ENCODE data around the gene GLDN. TPM values are rescaled to one million over a fixed set of nuclear protein-coding genes. Genes with fewer than 3 reads are reported as not detected.
A peak's percentile ranks its signal among the peaks of the same experiment; 100 is the strongest.
"Not testable (repeated sequence)": the region's sequence is repeated elsewhere in the genome, so short reads cannot be mapped to it uniquely, and the experiment has no call there.

The GLDN gene
- polyA plus RNA-seq, 10 donors: 0.17 to 0.88 (median 0.37) TPM

DNA sequence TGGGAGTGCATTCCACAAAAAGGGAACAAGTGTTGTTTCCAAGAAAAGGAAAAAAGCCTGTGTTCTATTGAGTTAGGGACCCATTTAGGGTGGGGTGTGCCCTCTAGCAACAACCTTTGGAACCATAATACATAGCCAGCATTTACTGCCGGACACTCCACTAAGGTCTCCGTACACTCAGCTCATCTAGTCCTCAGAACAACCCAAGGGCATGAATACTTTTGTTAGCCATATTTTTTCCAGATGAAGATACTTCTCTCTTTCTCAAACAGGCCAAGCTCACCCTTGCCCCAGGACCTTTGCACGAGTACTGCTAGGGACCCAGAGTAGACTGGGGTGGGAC lies 46.2 kb downstream of the GLDN start:
- DNase-seq: no peak

- no peak for DNase-seq
These were observed 47.3 kb downstream of the GLDN start for GRCh38 chr15:51388726-51389125.

DNA sequence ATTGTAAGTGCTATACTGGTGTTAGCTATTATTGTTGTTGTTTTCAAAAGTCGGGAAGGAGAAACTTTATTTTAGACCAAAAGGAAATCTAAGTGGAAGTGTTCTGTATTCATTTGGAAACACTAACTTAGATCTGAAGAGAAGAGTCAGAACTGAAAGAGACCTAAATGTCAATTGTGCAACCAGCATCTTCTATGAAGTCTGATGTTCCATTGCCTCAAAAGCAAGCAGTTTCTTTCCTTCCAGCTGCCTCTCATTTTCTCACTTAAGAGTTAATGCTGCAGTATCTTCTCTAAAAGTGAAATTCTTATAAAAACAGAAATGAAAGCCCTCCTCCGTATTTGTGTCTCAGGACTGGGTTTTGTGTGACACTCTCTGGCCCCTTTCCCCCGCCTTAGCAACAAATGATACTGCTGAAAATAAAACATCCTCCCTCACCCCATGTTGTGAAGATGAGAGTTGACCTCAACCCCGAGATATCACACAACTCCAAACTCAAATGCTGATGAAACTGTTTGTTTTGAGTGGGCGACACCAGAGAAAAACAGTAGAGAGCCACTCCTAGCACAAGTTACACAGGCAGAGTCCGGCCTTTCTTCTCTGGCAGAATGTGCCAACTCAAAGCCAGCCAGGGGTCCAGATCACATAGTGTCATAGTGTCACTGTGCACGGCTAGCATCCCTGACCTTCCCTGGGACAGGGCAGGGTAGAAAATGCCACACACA lies 48.9 kb downstream of the GLDN start:
- no peak for DNase-seq

DNA sequence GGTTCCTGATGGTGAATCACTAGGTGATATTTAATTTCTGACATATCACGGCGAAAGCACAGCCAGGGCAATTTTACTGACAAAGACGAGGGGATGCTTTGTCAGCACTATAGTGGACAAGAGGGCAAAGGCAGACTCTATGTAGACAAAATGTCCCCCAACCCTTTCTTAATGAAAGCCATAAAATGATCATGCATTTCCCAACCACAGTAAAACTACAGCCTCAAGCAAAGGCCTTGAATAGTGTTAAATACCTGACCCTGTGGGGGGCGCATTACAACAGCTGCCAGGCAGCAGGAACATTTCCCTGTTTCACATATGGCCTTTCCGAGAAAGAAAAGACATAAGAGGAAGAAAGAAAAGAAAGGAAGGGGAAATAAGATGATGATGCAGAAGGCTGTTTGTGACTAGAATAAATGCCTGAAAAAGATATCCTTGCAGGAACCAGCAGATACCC lies 49.5 kb downstream of the GLDN start:
- DNase-seq: no peak

DNA sequence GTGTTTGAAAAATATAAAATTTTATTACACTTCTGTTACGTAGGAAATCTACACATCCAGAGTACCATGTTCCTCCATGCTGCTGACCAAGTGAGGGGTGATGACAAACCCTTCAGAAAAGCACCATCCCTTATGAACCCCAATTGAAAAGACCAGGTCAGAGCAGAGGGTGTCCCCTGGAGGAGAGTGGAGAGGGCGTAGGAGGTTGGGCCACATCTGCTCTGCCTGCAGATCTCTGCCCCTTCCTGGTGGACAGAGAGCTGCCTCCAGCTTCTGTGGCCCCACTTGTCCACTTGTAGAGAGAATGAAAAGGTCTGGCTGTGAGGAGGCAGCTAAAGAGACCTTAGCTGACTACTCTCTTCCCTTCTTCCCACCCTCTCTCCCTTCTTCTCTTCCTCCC lies 55.5 kb downstream of the GLDN start:
- no peak for DNase-seq

DNA sequence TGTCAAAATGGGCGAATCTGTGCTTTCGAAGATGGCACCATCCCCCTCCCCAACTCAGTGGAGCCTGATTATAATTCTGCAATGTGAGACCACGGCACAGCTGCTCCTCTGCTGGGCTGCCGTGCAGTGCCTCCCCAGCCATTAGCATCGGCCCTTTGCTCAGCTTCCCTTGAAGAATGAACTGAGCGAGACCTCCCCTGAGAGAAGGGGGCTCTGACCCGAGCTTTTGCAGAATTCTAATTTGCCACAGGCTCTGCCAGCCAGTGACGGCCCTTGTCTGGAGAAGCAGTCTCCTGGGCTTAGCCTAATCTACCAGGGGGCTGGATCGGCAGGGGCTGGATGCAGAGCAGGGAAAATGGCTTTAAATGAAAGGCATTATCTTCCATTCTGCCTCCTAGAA lies 57.2 kb downstream of the GLDN start:
- DNase-seq: no peak

DNA sequence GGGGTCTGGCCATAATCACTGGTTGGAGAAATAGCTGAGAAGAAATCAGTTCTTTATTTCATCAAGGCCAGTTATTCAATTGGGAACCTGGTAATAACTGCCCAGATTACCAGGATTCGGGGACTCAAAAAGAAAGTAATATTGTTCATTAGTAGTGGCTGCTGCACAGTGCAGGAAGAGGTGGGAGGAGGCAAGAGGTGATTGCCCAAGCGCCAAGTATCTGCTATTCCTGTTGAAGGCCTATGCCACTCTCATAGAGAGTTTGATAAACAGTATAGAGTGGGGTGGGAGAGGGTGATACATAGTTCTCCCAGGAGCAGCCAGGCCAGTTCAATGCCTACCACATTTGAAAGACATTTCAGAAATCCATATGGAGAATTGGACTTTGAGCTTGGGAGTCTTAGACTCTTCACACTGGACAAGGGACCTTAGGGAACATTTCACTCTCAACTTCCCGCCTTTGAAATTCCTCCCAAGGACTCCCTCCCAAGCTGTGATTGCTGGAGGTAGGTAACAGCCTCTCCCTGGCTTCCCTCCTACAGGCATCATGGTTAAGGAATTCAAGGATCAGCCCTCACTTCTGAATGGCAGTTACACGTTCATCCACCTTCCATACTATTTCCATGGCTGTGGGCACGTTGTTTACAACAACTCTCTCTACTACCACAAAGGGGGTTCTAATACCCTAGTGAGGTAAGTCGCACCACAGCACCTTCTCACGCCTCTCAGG lies 59.8 kb downstream of the GLDN start:
- DNase-seq: no peak

DNA sequence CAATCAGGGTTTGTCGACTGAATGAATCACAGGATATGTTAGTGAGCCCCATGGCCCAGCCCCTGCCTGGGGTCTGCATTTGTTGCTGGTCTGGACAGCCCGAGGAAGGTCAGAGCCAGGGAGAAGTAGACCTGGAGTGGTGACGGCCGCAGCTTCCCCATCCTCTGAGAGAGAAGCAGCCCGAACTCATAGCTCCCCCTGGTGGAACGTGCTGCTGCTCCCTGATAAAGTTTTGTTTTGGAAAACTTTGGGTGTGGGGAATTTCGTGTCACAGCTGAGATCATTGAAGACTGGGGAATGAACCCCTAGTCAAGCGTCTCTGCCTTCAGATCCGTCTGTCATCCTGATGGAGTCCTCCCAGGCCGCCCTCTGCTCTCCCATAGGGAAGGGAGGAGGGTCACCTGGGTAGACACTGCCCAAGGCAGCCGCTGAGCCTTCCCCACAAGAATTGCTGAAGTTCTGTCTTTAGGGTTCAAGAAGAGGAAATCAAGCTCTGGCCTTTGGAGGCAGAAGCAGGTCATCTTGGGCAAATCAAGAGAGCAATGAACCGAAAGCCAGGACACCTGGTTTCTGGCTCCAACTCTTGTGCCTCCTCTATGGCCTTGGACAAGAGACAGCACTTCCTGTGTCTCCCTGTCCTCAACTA lies 60.5 kb downstream of the GLDN start:
- peak in 2 of 3 donors; percentile 11 to 36 for DNase-seq

DNA sequence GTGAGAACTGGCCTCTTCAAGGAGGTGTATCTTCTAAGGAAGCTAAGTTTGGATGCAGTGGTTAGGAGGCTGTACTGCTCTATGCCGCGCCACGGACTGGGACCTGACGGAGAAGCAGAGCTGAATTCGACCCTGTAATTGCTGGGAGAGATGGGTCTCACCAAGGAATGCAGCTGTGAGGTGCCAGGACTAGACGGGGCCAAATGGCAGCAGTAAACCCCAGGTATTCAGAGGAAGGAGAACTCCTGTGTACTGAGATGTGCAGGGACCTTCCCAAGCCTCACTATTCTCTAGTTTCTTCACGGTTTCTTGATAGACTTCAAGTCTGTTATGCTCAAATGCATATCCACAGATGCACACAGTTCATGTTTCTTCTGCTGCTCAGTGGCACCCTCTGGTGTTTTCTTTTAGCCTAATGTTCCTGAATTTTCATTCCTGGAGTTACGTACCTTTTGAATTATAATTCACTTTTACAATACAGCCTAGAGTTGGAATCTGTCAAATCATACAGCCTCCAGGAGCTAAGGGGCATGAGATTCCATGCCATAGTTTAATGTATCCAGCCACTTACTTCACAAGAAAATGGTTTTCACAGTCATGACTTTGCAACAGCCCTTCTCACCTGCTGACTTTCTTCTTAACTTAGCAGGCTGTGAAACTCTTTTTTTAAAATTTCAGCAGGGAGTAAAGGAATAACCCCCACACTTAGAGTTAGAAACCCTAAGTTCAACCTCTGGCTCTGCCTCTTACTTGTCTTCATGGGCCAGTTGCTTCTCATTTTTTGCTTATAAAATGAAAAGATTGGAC lies 61.8 kb downstream of the GLDN start:
- DNase-seq: peak; percentile 27 to 65 (median 31)

GRCh38 chr15:51403946-51404695 lies 62.7 kb downstream of the GLDN start:
- no peak for DNase-seq

DNA sequence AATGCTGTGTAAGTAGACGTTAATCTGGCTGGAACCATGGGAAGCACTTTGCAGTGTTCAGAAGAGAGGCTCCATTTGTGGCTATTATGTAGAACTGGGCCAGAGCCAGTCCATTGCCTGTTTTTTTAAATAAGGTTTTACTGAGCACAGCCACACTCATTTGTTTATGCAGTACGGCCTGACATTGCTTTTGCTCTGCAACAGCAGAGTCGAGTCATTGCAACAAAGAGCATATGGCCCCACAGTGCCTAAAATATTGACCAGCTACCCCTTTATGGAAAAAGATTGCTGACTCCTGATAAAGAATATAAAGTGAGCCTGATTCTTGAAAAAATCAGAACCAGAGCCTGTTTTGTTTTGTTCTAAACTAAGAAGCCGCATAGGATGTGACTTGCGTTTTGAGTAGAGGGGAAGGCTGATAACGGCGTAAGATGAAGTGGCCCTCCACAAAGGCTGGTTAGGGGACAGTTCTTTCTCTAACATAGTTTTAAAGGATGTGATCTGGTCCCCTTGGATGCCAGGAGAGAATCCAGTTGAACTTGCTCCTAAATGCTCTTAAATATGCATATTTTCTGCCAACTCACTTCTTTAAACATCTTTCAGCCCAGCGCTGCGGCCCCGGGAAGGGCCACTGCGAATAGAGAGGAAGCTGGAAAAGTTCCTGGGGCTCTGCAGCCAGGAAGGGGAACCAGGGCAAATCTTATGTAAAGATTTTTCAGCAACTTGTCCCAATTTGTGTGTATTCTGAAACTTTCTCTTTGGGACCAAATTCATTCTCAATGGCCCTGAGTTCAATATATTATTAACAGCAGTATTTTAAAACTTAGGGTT lies 64.5 kb downstream of the GLDN start:
- no peak for DNase-seq

GRCh38 chr15:51414256-51414860 lies 72.9 kb downstream of the GLDN start:
- DNase-seq: no peak

- DNase-seq: no peak
These were observed 74.7 kb downstream of the GLDN start for GRCh38 chr15:51416129-51416528.

DNA sequence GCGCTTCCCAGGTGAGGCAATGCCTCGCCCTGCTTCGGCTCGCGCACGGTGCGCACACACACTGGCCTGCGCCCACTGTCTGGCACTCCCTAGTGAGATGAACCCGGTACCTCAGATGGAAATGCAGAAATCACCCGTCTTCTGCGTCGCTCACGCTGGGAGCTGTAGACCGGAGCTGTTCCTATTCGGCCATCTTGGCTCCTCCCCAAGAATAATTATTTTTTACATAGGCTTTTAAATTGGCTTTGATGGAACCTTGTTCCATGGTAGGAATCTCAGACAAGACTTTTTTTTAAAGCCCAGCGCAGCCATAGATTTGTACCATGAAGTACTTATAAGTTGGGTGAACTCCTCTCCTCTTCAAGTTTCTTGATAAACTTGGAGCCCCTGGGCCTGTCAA lies 81.6 kb downstream of the GLDN start:
- not testable (repeated sequence) for DNase-seq

GRCh38 chr15:51424780-51425179 lies 83.3 kb downstream of the GLDN start:
- DNase-seq: no peak

GRCh38 chr15:51425517-51426040 lies 84.1 kb downstream of the GLDN start:
- DNase-seq: no peak

GRCh38 chr15:51438526-51438925 lies 97.1 kb downstream of the GLDN start:
- DNase-seq: no peak

DNA sequence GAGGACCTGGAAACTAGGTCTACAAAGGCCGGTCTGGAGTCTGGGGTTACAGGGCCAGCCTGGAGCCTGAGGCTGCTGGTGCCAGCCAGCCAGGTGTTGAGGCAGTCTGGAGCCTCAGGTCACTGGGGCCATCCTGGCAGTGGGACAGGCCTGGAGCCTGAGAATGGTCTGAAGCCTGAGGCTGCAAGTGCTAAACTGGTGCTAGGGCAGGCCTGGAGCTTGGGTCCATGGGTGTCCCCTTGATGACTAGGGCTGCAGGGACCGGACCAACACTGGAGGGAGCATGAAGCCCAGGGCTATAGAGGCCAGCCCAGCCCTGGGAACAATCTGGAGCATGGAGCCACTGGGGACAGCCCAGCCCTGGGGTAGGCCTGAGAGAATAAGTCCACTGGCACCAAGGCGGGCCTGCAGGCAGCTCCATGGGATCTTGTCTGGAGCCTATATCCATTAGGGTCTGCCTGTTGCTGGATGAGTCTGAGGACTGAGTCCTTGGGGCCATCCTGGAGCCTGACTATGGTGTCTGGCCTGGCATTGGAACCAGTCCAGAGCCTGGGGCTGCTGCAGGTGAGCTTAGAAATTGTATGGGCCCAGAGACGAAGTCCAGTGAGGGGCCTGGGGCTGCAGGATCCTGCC lies 101.9 kb downstream of the GLDN start:
- no peak for DNase-seq

DNA sequence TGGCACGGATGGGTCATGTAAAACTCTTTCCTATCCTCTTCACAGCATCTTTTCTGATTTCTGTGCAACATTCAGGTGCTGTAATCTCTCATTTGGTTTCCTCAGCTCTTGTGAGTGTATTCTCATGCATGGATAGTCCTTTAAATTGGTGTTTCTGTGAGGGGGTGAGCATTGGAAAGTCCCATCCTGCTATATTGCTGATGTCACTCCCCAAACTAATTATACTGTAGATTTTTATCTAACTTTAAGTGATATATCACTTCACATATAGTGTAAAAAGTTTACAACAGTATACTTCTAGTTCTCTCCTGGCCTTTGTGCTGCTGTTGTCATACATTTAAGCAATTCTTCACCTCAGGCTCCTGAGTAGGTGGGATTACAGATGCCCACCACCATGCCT lies 102.7 kb downstream of the GLDN start:
- DNase-seq: no peak

Measured in muscle of back (tissue), 11 donors.